ENCODE results near the gene WASF1. TPM values are rescaled to one million over a fixed set of nuclear protein-coding genes. Genes with fewer than 3 reads are reported as not detected.

Gene WASF1
- total and polyA plus RNA-seq, 2 donors (not counting 1 experiment from before 2014, with no cell fraction given) = 13.2 to 37.7 TPM

DNA sequence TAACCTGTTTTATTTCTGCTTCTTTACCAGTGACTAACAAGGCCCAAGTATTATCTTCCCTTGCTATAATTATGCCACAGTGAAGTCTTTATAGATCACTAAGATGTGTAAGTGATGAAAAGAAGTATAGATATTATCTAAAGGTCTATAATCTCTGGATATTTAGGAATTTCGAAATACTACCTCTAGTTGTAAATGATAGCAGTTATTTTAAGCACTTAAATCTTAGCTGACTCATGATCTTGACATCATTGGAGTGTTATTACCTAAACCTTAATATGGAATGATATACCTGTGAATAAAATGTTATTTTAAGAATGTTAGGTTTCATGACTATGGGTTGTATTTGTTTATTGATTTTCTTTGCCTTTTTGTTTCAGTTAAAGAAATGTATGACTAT is 32.3 kb upstream of the WASF1 start:
- Histone ChIP-seq H2AFZ (ENCODE audit: low read length) (no peak overlapping the region), H3K79me2 (ENCODE audit: control insufficient read depth, insufficient read depth, low read length) (no peaks in the 10 kb centered on the region), H3K4me1 (ENCODE audit: control insufficient read depth, extremely low read depth, insufficient read depth, low read length) (no peaks in the 10 kb centered on the region), H3K36me3 (ENCODE audit: control insufficient read depth, insufficient read depth, low read length) (peaks cover 9% of the 10 kb centered on the region), H3K27me3 (ENCODE audit: control insufficient read depth, insufficient read depth, low read length) (no peaks in the 10 kb centered on the region), H3K9ac (ENCODE audit: insufficient read depth, low read length) (no peak overlapping the region), H3K9me3 (ENCODE audit: control insufficient read depth, insufficient read depth, low read depth, low read length) (no peaks in the 10 kb centered on the region), H3K4me2 (ENCODE audit: extremely low read depth, insufficient read depth, low read length) (no peak overlapping the region), H4K20me1 (ENCODE audit: control insufficient read depth, extremely low read depth, insufficient read depth, low read length) (no peaks in the 10 kb centered on the region), H3K4me3 (replicated peaks in 1 of 4; ENCODE audit: control extremely low read depth in 1 of 4, insufficient read depth in 1 of 4, low read depth in 3 of 4, low read length in 4 of 4) (no peak overlapping the region), H3K27ac (ENCODE audit: insufficient read depth, low read length) (no peak overlapping the region)
- DNase-seq (ENCODE audit: low read depth in 2 of 2) = no peak
- TF ChIP-seq, protein P1, sequence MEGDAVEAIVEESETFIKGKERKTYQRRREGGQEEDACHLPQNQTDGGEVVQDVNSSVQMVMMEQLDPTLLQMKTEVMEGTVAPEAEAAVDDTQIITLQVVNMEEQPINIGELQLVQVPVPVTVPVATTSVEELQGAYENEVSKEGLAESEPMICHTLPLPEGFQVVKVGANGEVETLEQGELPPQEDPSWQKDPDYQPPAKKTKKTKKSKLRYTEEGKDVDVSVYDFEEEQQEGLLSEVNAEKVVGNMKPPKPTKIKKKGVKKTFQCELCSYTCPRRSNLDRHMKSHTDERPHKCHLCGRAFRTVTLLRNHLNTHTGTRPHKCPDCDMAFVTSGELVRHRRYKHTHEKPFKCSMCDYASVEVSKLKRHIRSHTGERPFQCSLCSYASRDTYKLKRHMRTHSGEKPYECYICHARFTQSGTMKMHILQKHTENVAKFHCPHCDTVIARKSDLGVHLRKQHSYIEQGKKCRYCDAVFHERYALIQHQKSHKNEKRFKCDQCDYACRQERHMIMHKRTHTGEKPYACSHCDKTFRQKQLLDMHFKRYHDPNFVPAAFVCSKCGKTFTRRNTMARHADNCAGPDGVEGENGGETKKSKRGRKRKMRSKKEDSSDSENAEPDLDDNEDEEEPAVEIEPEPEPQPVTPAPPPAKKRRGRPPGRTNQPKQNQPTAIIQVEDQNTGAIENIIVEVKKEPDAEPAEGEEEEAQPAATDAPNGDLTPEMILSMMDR (conservative IDR thresholded peaks at IDR 0.05 in 1 of 2, IDR thresholded peaks at IDR 0.05 in 1 of 2; ENCODE audit: low read depth in 1 of 2, low read length in 2 of 2) = no peak
- no peak for TF ChIP-seq EZH2 (IDR thresholded peaks at IDR 0.05; ENCODE audit: low read length, missing control alignments)

DNA sequence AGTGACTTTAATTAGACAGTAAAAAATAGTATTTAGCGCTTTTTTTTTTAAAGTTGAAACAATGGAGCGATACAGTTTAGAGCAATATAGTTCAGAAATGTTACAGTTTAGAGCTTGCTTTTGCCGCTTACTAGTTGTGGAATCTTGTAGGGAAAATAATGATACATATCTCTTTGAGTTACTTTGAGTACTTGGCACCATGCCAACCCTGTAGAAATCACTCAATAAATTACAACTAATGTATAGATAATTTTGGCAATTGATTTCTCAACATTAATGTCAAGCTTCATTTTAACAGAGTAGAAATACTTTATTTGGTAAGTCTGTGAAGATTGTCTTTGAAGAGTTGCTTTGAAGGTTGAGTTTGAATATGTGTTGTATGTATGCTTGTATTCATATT is 28.2 kb upstream of the WASF1 start:
- Histone ChIP-seq H3K27me3 (ENCODE audit: control insufficient read depth, insufficient read depth, low read length) (no peaks in the 10 kb centered on the region), H3K4me1 (ENCODE audit: control insufficient read depth, extremely low read depth, insufficient read depth, low read length) (no peaks in the 10 kb centered on the region), H2AFZ (ENCODE audit: low read length) (no peak overlapping the region), H3K9me3 (ENCODE audit: control insufficient read depth, insufficient read depth, low read depth, low read length) (no peaks in the 10 kb centered on the region), H3K4me3 (replicated peaks in 1 of 4; ENCODE audit: control extremely low read depth in 1 of 4, insufficient read depth in 1 of 4, low read depth in 3 of 4, low read length in 4 of 4) (no peak overlapping the region), H3K4me2 (ENCODE audit: extremely low read depth, insufficient read depth, low read length) (no peak overlapping the region), H3K36me3 (ENCODE audit: control insufficient read depth, insufficient read depth, low read length) (peaks cover 7% of the 10 kb centered on the region), H3K79me2 (ENCODE audit: control insufficient read depth, insufficient read depth, low read length) (no peaks in the 10 kb centered on the region), H3K27ac (ENCODE audit: insufficient read depth, low read length) (no peak overlapping the region), H3K9ac (ENCODE audit: insufficient read depth, low read length) (no peak overlapping the region), H4K20me1 (ENCODE audit: control insufficient read depth, extremely low read depth, insufficient read depth, low read length) (no peaks in the 10 kb centered on the region)
- DNase-seq (ENCODE audit: low read depth in 2 of 2) = no peak
- TF ChIP-seq, protein P1 (conservative IDR thresholded peaks at IDR 0.05 in 1 of 2, IDR thresholded peaks at IDR 0.05 in 1 of 2; ENCODE audit: low read depth in 1 of 2, low read length in 2 of 2) = no peak
- TF ChIP-seq EZH2 (IDR thresholded peaks at IDR 0.05; ENCODE audit: low read length, missing control alignments) = no peak

DNA sequence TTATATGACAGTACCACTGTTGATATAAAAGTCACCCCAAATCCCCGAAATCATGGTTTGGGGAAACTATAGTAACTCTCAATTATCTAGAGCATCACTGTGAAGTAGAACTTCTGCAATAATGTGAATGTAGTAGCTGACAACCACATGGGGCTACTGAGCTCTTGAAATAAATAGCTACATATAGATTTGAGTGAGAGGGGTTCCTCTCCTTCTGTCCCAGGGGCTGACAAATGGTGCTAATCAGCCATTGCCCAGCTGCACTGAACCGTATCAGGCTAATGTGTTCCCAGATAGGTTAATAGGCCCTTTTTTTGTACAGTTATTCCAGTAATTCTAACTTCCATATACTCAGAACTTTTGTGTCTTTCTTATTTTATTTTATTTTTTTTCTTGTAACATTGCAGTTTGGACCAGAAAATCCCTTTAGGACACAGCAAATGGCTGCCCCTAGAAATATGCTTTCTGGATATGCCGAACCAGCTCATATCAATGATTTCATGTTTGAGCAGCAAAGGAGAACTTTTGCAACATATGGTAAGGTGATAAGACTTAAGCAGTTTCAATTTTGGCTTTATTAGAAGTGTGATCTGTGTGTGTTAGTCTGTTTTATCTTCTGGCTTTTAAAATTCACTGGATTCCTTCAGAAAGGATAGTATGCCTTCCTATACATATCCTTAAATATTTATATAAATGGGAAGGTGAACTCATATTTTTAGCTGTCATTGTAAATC is 21.8 kb upstream of the WASF1 start:
- H3K4me2 ChIP-seq (ENCODE audit: extremely low read depth, insufficient read depth, low read length) = no peak overlapping the region
- H4K20me1 ChIP-seq (ENCODE audit: control insufficient read depth, extremely low read depth, insufficient read depth, low read length) = no peaks in the 10 kb centered on the region
- H3K4me1 ChIP-seq (ENCODE audit: control insufficient read depth, extremely low read depth, insufficient read depth, low read length) = no peaks in the 10 kb centered on the region
- H3K4me3 ChIP-seq (replicated peaks in 1 of 4; ENCODE audit: control extremely low read depth in 1 of 4, insufficient read depth in 1 of 4, low read depth in 3 of 4, low read length in 4 of 4) = no peak overlapping the region
- no peak overlapping the region for H3K9ac ChIP-seq (ENCODE audit: insufficient read depth, low read length)
- peaks cover 7% of the 10 kb centered on the region for H3K79me2 ChIP-seq (ENCODE audit: control insufficient read depth, insufficient read depth, low read length)
- TF ChIP-seq, protein P1 (conservative IDR thresholded peaks at IDR 0.05 in 1 of 2, IDR thresholded peaks at IDR 0.05 in 1 of 2; ENCODE audit: low read depth in 1 of 2, low read length in 2 of 2) = no peak
- no peak for TF ChIP-seq EZH2 (IDR thresholded peaks at IDR 0.05; ENCODE audit: low read length, missing control alignments)
- no peak overlapping the region for H2AFZ ChIP-seq (ENCODE audit: low read length)
- no peak for DNase-seq (ENCODE audit: low read depth in 2 of 2)
- no peak overlapping the region for H3K27ac ChIP-seq (ENCODE audit: insufficient read depth, low read length)
- H3K9me3 ChIP-seq (ENCODE audit: control insufficient read depth, insufficient read depth, low read depth, low read length) = no peaks in the 10 kb centered on the region
- no peaks in the 10 kb centered on the region for H3K36me3 ChIP-seq (ENCODE audit: control insufficient read depth, insufficient read depth, low read length)
- no peaks in the 10 kb centered on the region for H3K27me3 ChIP-seq (ENCODE audit: control insufficient read depth, insufficient read depth, low read length)
